Endothelial cell of umbilical vein (primary cell): Measurements from ENCODE around the gene PRLR. TPM values are rescaled to one million over a fixed set of nuclear protein-coding genes. Genes with fewer than 3 reads are reported as not detected.
"Not testable (repeated sequence)": the region's sequence is repeated elsewhere in the genome, so short reads cannot be mapped to it uniquely, and the experiment has no call there.

Experiments
- BruUV-seq: library from RNA; stranded (reverse); fragments of 400-500 nt; replicated peaks from 2 replicates; lab custom pipeline; 2021; lab: Mats Ljungman, UMichigan
- CTCF ChIA-PET: fragments of 300-600, 350-600 bp; sonication (Branson Sonifier 250); formaldehyde crosslinking; loops from one replicate; lab custom pipeline; 2021; ENCODE audit warnings: antibody characterized with exemption, inconsistent platforms; lab: Charles Lee
- POLR2A ChIA-PET: fragments of 300-600, 350-600 bp; sonication (Branson Sonifier 250); formaldehyde crosslinking; loops from one replicate; lab custom pipeline; 2021; ENCODE audit warnings: antibody characterized with exemption, inconsistent platforms; lab: Charles Lee
- DNase-seq: peaks from one replicate; pipeline ENCODE4 v3.0.0-alpha.2; 2011; ENCODE audit warnings: low read depth, low spot score
- FAIRE-seq: peaks from 2 replicates; lab custom pipeline; 2011; peaks lifted over from hg19 to GRCh38; lab: Jason Lieb, UNC
- H2AFZ ChIP-seq: 2 replicates; pipeline ENCODE4 v1.6.0; 2012; ENCODE audit warnings: low read depth, low read length, control low read depth, inconsistent platforms
- H3K27ac ChIP-seq: 2 replicates; pipeline ENCODE4 v1.5.1; 2011; ENCODE audit warnings: low read depth, mild to moderate bottlenecking, control low read depth, low read length, moderate library complexity; ENCODE audit not compliant: insufficient read depth
- H3K27me3 ChIP-seq, 2 experiments: 2 replicates each; pipeline versions ENCODE4 v1.6.0 to v1.6.1; 2011; ENCODE audit warnings: low read length in 2 of 2, mixed read lengths in 1 of 2; ENCODE audit not compliant: control insufficient read depth in 2 of 2, insufficient read depth in 2 of 2
- H3K36me3 ChIP-seq, 2 experiments: 2 replicates in 1 of 2; 3 replicates in 1 of 2; pipeline ENCODE4 v1.5.1; 2011; ENCODE audit warnings: low read length in 2 of 2, mild to moderate bottlenecking in 1 of 2, moderate library complexity in 1 of 2; ENCODE audit not compliant: control insufficient read depth in 2 of 2, insufficient read depth in 2 of 2; ENCODE audit errors: extremely low read depth in 1 of 2
- H3K4me1 ChIP-seq: 3 replicates; pipeline ENCODE4 v1.5.1; 2011; ENCODE audit warnings: mild to moderate bottlenecking, low read length; ENCODE audit not compliant: control insufficient read depth, insufficient read depth; ENCODE audit errors: extremely low read depth
- H3K4me2 ChIP-seq: 2 replicates; pipeline ENCODE4 v1.6.1; 2011; ENCODE audit warnings: low read length, control low read depth, mixed read lengths; ENCODE audit not compliant: insufficient read depth
- H3K4me3 ChIP-seq, 3 experiments: fragments of 200-600 bp in 1 of 3; sonication (generic), shearing (Covaris generic) in 1 of 3; replicated peaks in 1 of 3; 2 replicates each; pipeline ENCODE4 v1.5.1; 2011 to 2016; ENCODE audit warnings: control low read depth in 3 of 3, low read length in 3 of 3, mild to moderate bottlenecking in 2 of 3, inconsistent platforms in 1 of 3, low read depth in 1 of 3, moderate library complexity in 1 of 3; ENCODE audit not compliant: insufficient read depth in 1 of 3
- H3K79me2 ChIP-seq: 2 replicates; pipeline ENCODE4 v1.6.0; 2012; ENCODE audit warnings: low read length, inconsistent platforms; ENCODE audit not compliant: control insufficient read depth, insufficient read depth
- H3K9ac ChIP-seq: replicated peaks from 2 replicates; pipeline ENCODE3; 2011; ENCODE audit warnings: low read length, control low read depth; ENCODE audit not compliant: insufficient read depth; ENCODE audit errors: extremely low read depth
- H3K9me1 ChIP-seq: replicated peaks from 3 replicates; pipeline ENCODE4 v1.6.0; 2011; ENCODE audit warnings: mild to moderate bottlenecking, low read length; ENCODE audit not compliant: control insufficient read depth, insufficient read depth; ENCODE audit errors: extremely low read depth
- H3K9me3 ChIP-seq: replicated peaks from 2 replicates; pipeline ENCODE4 v1.5.1; 2012; ENCODE audit warnings: low read length, inconsistent platforms; ENCODE audit not compliant: control insufficient read depth, insufficient read depth
- H4K20me1 ChIP-seq: replicated peaks from 2 replicates; pipeline ENCODE3; 2011; ENCODE audit warnings: mild to moderate bottlenecking, low read length; ENCODE audit not compliant: control insufficient read depth, insufficient read depth; ENCODE audit errors: extremely low read depth
- CTCF ChIP-seq, 2 donors: IDR thresholded peaks; 1 replicate in 1 of 2; 2 replicates in 1 of 2; pipeline ENCODE4 v1.5.1; 2011; ENCODE audit warnings: low read length in 2 of 2, mild to moderate bottlenecking in 2 of 2, moderate library complexity in 2 of 2, control low read depth in 1 of 2, inconsistent platforms in 1 of 2, low read depth in 1 of 2; ENCODE audit not compliant: insufficient read depth in 1 of 2; ENCODE audit errors: extremely low read depth in 1 of 2
- EZH2 ChIP-seq: IDR thresholded peaks from 2 replicates; pipeline ENCODE4 v1.6.1; 2012; ENCODE audit warnings: borderline replicate concordance, low read depth, mild to moderate bottlenecking, moderate library complexity, low read length, inconsistent platforms; ENCODE audit not compliant: severe bottlenecking
- FOS ChIP-seq: IDR thresholded peaks from 2 replicates; pipeline ENCODE4 v1.6.1; 2011; ENCODE audit warnings: mild to moderate bottlenecking, low read length, moderate library complexity, borderline replicate concordance; ENCODE audit not compliant: insufficient read depth
- GATA2 ChIP-seq: IDR thresholded peaks from 2 replicates; pipeline ENCODE4 v1.7.0; 2011; ENCODE audit warnings: low read depth, mild to moderate bottlenecking, moderate library complexity, mixed read lengths, low read length; ENCODE audit not compliant: insufficient read length, insufficient read depth
- JUN ChIP-seq: IDR thresholded peaks from 2 replicates; pipeline ENCODE4 v1.6.1; 2011; ENCODE audit warnings: borderline replicate concordance, low read depth; ENCODE audit not compliant: insufficient read length, insufficient read depth
- MAX ChIP-seq: IDR thresholded peaks from 2 replicates; pipeline ENCODE4 v1.6.1; 2011; ENCODE audit not compliant: insufficient read depth, insufficient read length
- MYC ChIP-seq: IDR thresholded peaks from one replicate; pipeline ENCODE4 v1.6.1; 2011; ENCODE audit warnings: mild to moderate bottlenecking, low read depth, low read length
- POLR2A ChIP-seq: IDR thresholded peaks from 2 replicates; pipeline ENCODE4 v1.6.1; 2012; ENCODE audit warnings: low read depth, mild to moderate bottlenecking, control low read depth, low read length
- POLR2AphosphoS5 ChIP-seq: IDR thresholded peaks from 2 replicates; pipeline ENCODE4 v1.6.1; 2012; ENCODE audit warnings: low read depth, mild to moderate bottlenecking, control low read depth, low read length, moderate library complexity; ENCODE audit not compliant: insufficient read depth
- dilution Hi-C: fragments of 300-500 bp; cut with MboI; formaldehyde crosslinking; loops from one replicate; pipeline ENCODE4 v1.15.0; 2019; ENCODE audit warnings: low sequenced_read_pairs; ENCODE audit not compliant: extremely low pct_ligation_motif_present
- intact Hi-C: fragments of 100-400 bp; cut with micrococcal nuclease; formaldehyde crosslinking; loops from one replicate; pipeline ENCODE4 v1.10.0; 2022
- polyA plus RNA-seq, 4 experiments: library from polyadenylated mRNA; depleted of rRNA in 3 of 4; stranded (reverse) in 3 of 4; unstranded in 1 of 4; fragments of >200 nt; gene quantifications; 2 replicates each; pipeline versions ENCODE4 v1.2.1 to v1.2.3, GENCODE V29; 2011 to 2012; ENCODE audit warnings: missing spikeins in 1 of 4
- total RNA-seq: library from RNA; stranded (reverse); gene quantifications from 2 replicates; pipeline ENCODE4 v1.2.3, GENCODE V29; 2021

The PRLR gene
- total and polyA plus RNA-seq, 2 donors (not counting 3 experiments of a cell fraction or from before 2014, with no cell fraction given) = not detected

- BruUV-seq = no TSS peak
- no peaks in the 10 kb centered on the region for H3K9me3 ChIP-seq
- H4K20me1 ChIP-seq = no peaks in the 10 kb centered on the region
- H3K4me3 ChIP-seq = no peak overlapping the region
- dilution Hi-C loops = no loop called here
- H3K36me3 ChIP-seq = no peaks in the 10 kb centered on the region
- ChIA-PET POLR2A (no interaction called here), CTCF (no interaction called here)
- no peaks in the 10 kb centered on the region for H3K9me1 ChIP-seq
- no peak for TF ChIP-seq FOS
- no peak for TF ChIP-seq JUN
- TF ChIP-seq CTCF (IDR thresholded peaks at IDR 0.05; ENCODE audit: extremely low read depth in 1 of 2, insufficient read depth in 1 of 2, low read depth in 1 of 2, low read length in 2 of 2) = no peak
- no peak for TF ChIP-seq MYC
- no peak for TF ChIP-seq EZH2
- TF ChIP-seq POLR2A = no peak
- no peak for TF ChIP-seq MAX
- TF ChIP-seq POLR2AphosphoS5 = no peak
- TF ChIP-seq GATA2 = no peak
- DNase-seq (no peak), FAIRE-seq (no peak)
- H3K27ac ChIP-seq = no peak overlapping the region
- H3K4me1 ChIP-seq = no peaks in the 10 kb centered on the region
- H3K27me3 ChIP-seq = no peaks in the 10 kb centered on the region
- H3K4me2 ChIP-seq = no peak overlapping the region
- H3K79me2 ChIP-seq = no peaks in the 10 kb centered on the region
- intact Hi-C loops = no loop called here
- no peak overlapping the region for H3K9ac ChIP-seq
- H2AFZ ChIP-seq = no peak overlapping the region
Measured at GRCh38 chr5:35246411-35246810, 16.1 kb upstream of the PRLR start.

DNA sequence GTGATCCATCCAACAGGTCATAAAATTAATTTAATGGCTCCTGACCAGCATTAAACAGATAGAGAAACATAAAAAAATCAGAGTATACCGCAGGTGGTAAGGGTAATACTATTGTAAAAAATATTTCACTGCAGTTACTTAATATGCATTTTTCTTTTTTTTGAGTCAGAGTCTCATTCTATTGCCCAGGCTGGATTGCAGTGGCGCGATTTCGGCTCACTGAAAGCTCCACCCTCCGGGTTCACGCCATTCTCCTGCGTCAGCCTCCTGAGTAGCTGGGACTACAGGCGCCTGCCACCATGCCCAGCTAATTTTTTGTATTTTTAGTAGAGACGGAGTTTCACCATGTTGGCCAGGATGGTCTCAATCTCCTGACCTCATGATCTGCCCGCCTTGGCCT lies 15.1 kb upstream of the PRLR start:
- H3K27ac ChIP-seq, BruUV-seq, H4K20me1 ChIP-seq, FAIRE-seq, H3K36me3 ChIP-seq, H3K4me3 ChIP-seq, H3K9me1 ChIP-seq, intact Hi-C loops, H3K79me2 ChIP-seq, POLR2A ChIA-PET, H3K9me3 ChIP-seq, CTCF ChIA-PET, H3K4me1 ChIP-seq, DNase-seq, dilution Hi-C loops, H3K9ac ChIP-seq, H2AFZ ChIP-seq, H3K27me3 ChIP-seq, H3K4me2 ChIP-seq: not testable (repeated sequence)
